HEK293 (cell line): ENCODE data around the gene CLIP3.
"Not testable (repeated sequence)": the region's sequence is repeated elsewhere in the genome, so short reads cannot be mapped to it uniquely, and the experiment has no call there.

Source experiments
- CTCF ChIA-PET: fragments of 350-600 bp; formaldehyde crosslinking; extraction: SDS; loops from one replicate; lab custom pipeline; 2021; ENCODE audit warnings: antibody characterized with exemption; lab: Yijun Ruan, JAX
- POLR2A ChIA-PET: fragments of 300-600 bp; formaldehyde crosslinking; extraction: SDS; loops from one replicate; lab custom pipeline; 2020; ENCODE audit warnings: antibody characterized with exemption, inconsistent platforms; lab: Yijun Ruan, JAX
- H3K27ac ChIP-seq: fragments of 200-500 bp; sonication (Bioruptor generic); 2 replicates; pipeline ENCODE4 v1.5.1; 2014; ENCODE audit warnings: low read depth, low read length, control low read depth, inconsistent platforms; ENCODE audit errors: extremely low read depth
- H3K36me3 ChIP-seq, 2 experiments: fragments of 200-500 bp in 1 of 2; sonication (Bioruptor generic) in 1 of 2; 1 replicate in 1 of 2; 2 replicates in 1 of 2; pipeline ENCODE4 v1.5.1; 2014 to 2017; ENCODE audit warnings: inconsistent platforms in 2 of 2, low read length in 2 of 2; ENCODE audit not compliant: control insufficient read depth in 2 of 2, insufficient read depth in 1 of 2
- H3K4me1 ChIP-seq: fragments of 200-500 bp; sonication (Bioruptor generic); 2 replicates; pipeline ENCODE4 v1.5.1; 2014; ENCODE audit warnings: mild to moderate bottlenecking, low read length, inconsistent platforms; ENCODE audit not compliant: control insufficient read depth, insufficient read depth
- H3K4me3 ChIP-seq: 2 replicates; pipeline ENCODE4 v1.5.1; 2011; ENCODE audit warnings: low read depth, mild to moderate bottlenecking, control low read depth, low read length, moderate library complexity
- H3K9me3 ChIP-seq: fragments of 200-500 bp; sonication (Bioruptor generic); 2 replicates; pipeline ENCODE4 v1.5.1; 2014; ENCODE audit warnings: low read depth, low read length, inconsistent platforms; ENCODE audit not compliant: control insufficient read depth, insufficient read depth
- FEZF1 ChIP-seq: fragments of 450-650 bp; formaldehyde crosslinking; IDR thresholded peaks from 2 replicates; pipeline ENCODE4 v1.5.1; 2016; ENCODE audit warnings: missing biosample characterization, missing genetic modification characterization
- KLF1 ChIP-seq: fragments of 450-650 bp; formaldehyde crosslinking; IDR thresholded peaks from 2 replicates; pipeline ENCODE4 v1.5.1; 2016; ENCODE audit warnings: missing biosample characterization, missing genetic modification characterization
- KLF17 ChIP-seq: fragments of 450-650 bp; formaldehyde crosslinking; IDR thresholded peaks from 2 replicates; pipeline ENCODE4 v1.5.1; 2016; ENCODE audit warnings: missing biosample characterization, missing genetic modification characterization
- REPIN1 ChIP-seq: fragments of 450-650 bp; formaldehyde crosslinking; IDR thresholded peaks from 2 replicates; pipeline ENCODE4 v1.5.1; 2017; ENCODE audit warnings: missing biosample characterization, missing genetic modification characterization, low read depth
- REST ChIP-seq: fragments of 450-650 bp; formaldehyde crosslinking; IDR thresholded peaks from 2 replicates; pipeline ENCODE4 v1.5.1; 2016; ENCODE audit warnings: missing biosample characterization, missing genetic modification characterization
- WT1 ChIP-seq: fragments of 450-650 bp; formaldehyde crosslinking; IDR thresholded peaks from 2 replicates; pipeline ENCODE4 v1.5.1; 2016; ENCODE audit warnings: missing biosample characterization, missing genetic modification characterization
- ZBTB26 ChIP-seq: fragments of 450-650 bp; formaldehyde crosslinking; optimal IDR thresholded peaks from 2 replicates; pipeline ENCODE3; 2016; ENCODE audit warnings: missing biosample characterization, mild to moderate bottlenecking, missing genetic modification characterization
- ZIC2 ChIP-seq: fragments of 450-650 bp; formaldehyde crosslinking; IDR thresholded peaks from 2 replicates; pipeline ENCODE4 v1.5.1; 2016; ENCODE audit warnings: missing biosample characterization, missing genetic modification characterization
- ZNF121 ChIP-seq: fragments of 450-650 bp; formaldehyde crosslinking; IDR thresholded peaks from 2 replicates; pipeline ENCODE4 v1.5.1; 2016; ENCODE audit warnings: missing biosample characterization, missing genetic modification characterization
- ZNF24 ChIP-seq: fragments of 450-650 bp; formaldehyde crosslinking; IDR thresholded peaks from 2 replicates; pipeline ENCODE4 v1.5.1; 2016; ENCODE audit warnings: missing biosample characterization, missing genetic modification characterization
- ZNF280C ChIP-seq: fragments of 450-650 bp; formaldehyde crosslinking; IDR thresholded peaks from 2 replicates; pipeline ENCODE4 v1.5.1; 2016; ENCODE audit warnings: missing biosample characterization, missing genetic modification characterization
- ZSCAN5A ChIP-seq: fragments of 450-650 bp; formaldehyde crosslinking; IDR thresholded peaks from 2 replicates; pipeline ENCODE4 v1.5.1; 2016; ENCODE audit warnings: missing biosample characterization, missing genetic modification characterization

Gene CLIP3

GRCh38 chr19:36073121-36073876 is 40.6 kb upstream of the CLIP3 start:
- H3K36me3 ChIP-seq: peaks cover 74 to 78% of the 10 kb centered on the region in 2 experiments
- peaks cover 21% of the 10 kb centered on the region for H3K4me1 ChIP-seq
- POLR2A ChIA-PET: interaction anchor here (1.2 to 4.4 kb wide), 4 partner anchors 18 to 55 kb away, joined by 4 to 41 read pairs (median 4); partner anchors contain the start of genes POLR2I, TBCB, THAP8 and WDR62
- H3K9me3 ChIP-seq: no peaks in the 10 kb centered on the region
- peak; percentile 94 for TF ChIP-seq REST (tag by site-specific recombination)
- no peak for TF ChIP-seq REPIN1 (tag by site-specific recombination)
- CTCF ChIA-PET: interaction anchor here (0.7 to 4.2 kb wide), 6 partner anchors 9 to 525 kb away, joined by 3 to 42 read pairs (median 5); no protein-coding TSS in a partner anchor
- peak overlapping the region; percentile 31; the same call in 1 of the 2 replicates for H3K27ac ChIP-seq
- H3K4me3 ChIP-seq: no peak overlapping the region

- Histone ChIP-seq H3K4me3 (no peak overlapping the region), H3K36me3 (peaks cover 75 to 77% of the 10 kb centered on the region in 2 experiments), H3K9me3 (no peaks in the 10 kb centered on the region), H3K4me1 (peaks cover 31% of the 10 kb centered on the region), H3K27ac (peak overlapping the region; percentile 90; the same call in 1 of the 2 replicates)
- ChIA-PET POLR2A (interaction anchor here (0.9 to 4.4 kb wide), 3 partner anchors 11 to 43 kb away, joined by 3 to 41 read pairs (median 18); partner anchors contain the start of genes POLR2I, TBCB, THAP8 and WDR62), CTCF (interaction anchor here (0.6 to 4.2 kb wide), 6 partner anchors 8 to 150 kb away, joined by 3 to 42 read pairs (median 6); no protein-coding TSS in a partner anchor)
- TF ChIP-seq KLF17 (no peak), ZIC2 (tag by site-specific recombination) (peak; percentile 53)
Observed at GRCh38 chr19:36072081-36072480, 39.4 kb upstream of the CLIP3 start.

- CTCF ChIA-PET: interaction anchor here (1.2 kb wide), 1 partner anchor 42 kb away, joined by 3 read pairs; the partner anchor contains the start of gene OVOL3
- POLR2A ChIA-PET: interaction anchor here (4.4 kb wide), 1 partner anchor 14 kb away, joined by 41 read pairs; the partner anchor contains the start of genes THAP8 and WDR62
- peak; percentile 2 for TF ChIP-seq ZBTB26 (tag by site-specific recombination)
- TF ChIP-seq KLF1 (tag by site-specific recombination): peak; percentile 87
- Histone ChIP-seq H3K27ac (peak overlapping the region; percentile 90; the same call in 1 of the 2 replicates), H3K4me1 (peaks cover 31% of the 10 kb centered on the region), H3K36me3 (peaks cover 75 to 79% of the 10 kb centered on the region in 2 experiments)
- H3K4me3 ChIP-seq, H3K9me3 ChIP-seq: not testable (repeated sequence)
Observed at GRCh38 chr19:36068810-36069499, 36.3 kb upstream of the CLIP3 start.

- Histone ChIP-seq H3K27ac (peak overlapping the region; percentile 56), H3K9me3 (no peaks in the 10 kb centered on the region), H3K36me3 (peaks cover 71 to 75% of the 10 kb centered on the region in 2 experiments), H3K4me3 (no peak overlapping the region), H3K4me1 (peaks cover 31% of the 10 kb centered on the region)
- ChIA-PET CTCF (interaction anchor here (0.6 to 2.3 kb wide), 8 partner anchors 9 to 198 kb away, joined by 3 to 12 read pairs (median 6); no protein-coding TSS in a partner anchor), POLR2A (interaction anchor here (0.9 to 3.8 kb wide), 3 partner anchors 10 to 15 kb away, joined by 3 to 40 read pairs (median 3); partner anchors contain the start of genes THAP8 and WDR62)
- TF ChIP-seq FEZF1 (no peak), WT1 (tag by site-specific recombination) (no peak), ZNF121 (tag by site-specific recombination) (no peak), ZNF280C (no peak), ZSCAN5A (no peak), ZNF24 (tag by site-specific recombination) (no peak)
Observed at GRCh38 chr19:36067681-36068080, 35.0 kb upstream of the CLIP3 start.
